Motor neuron (in vitro differentiated cells): ENCODE measurements around the gene FOXC1. TPM values are rescaled to one million over a fixed set of nuclear protein-coding genes. Genes with fewer than 3 reads are reported as not detected.

ENCODE experiments used
- ATAC-seq, 8 experiments: fragments of 200-7000 bp; cut with Tn5 transposase; replicated peaks in 6 of 8; 2 replicates each; pipeline ENCODE4 v1.8.0; 2021; ENCODE audit warnings: mild to moderate bottlenecking in 8 of 8, moderate library complexity in 8 of 8
- H3K27ac ChIP-seq, 2 donors: fragments of 250-450 bp; sonication (Bioruptor Pico); 2 replicates each; pipeline ENCODE4 v1.9.0; 2021; ENCODE audit warnings: antibody characterized with exemption in 2 of 2, mild to moderate bottlenecking in 2 of 2, moderate library complexity in 1 of 2
- H3K4me1 ChIP-seq, 2 donors: fragments of 250-450 bp; sonication (Bioruptor Pico); replicated peaks in 1 of 2; 2 replicates each; pipeline ENCODE4 v1.6.1; 2021; ENCODE audit warnings: antibody characterized with exemption in 2 of 2, mild to moderate bottlenecking in 2 of 2, moderate library complexity in 1 of 2
- H3K4me3 ChIP-seq, 5 donors: fragments of 250-450 bp; sonication (Bioruptor Pico); 2 replicates each; pipeline ENCODE4 v1.9.0; 2021; ENCODE audit warnings: antibody characterized with exemption in 5 of 5, mild to moderate bottlenecking in 5 of 5, moderate library complexity in 4 of 5
- WGBS, 10 experiments: fragments of 450-650 bp; shearing (Covaris generic); methylation state at CpG; one replicate each; pipeline ENCODE4 v1.0.0; 2022; 5-methylcytosine and 5-hydroxymethylcytosine counted together
- in situ Hi-C, 9 experiments: fragments of 400-800 bp; cut with MboI; loops; one replicate each; pipeline ENCODE4 v1.15.0; 2021; ENCODE audit warnings: low sequenced_read_pairs in 9 of 9, low pct_unique_long_range_greater_than_20kb in 2 of 9; ENCODE audit not compliant: unreplicated experiment in 9 of 9
- total RNA-seq, 8 experiments: library from RNA; unstranded; fragments of 300-600 nt; gene quantifications; 2 replicates each; pipeline versions ENCODE4 v1.2.3 to v1.2.4, GENCODE V29; 2022

Gene FOXC1
- total RNA-seq, 8 experiments from 2014 or later = 0.05 to 44.4 (median 1.0) TPM

GRCh38 chr6:1586861-1587450, 22.8 kb upstream of the FOXC1 start:
- Histone ChIP-seq H3K4me1 (no peaks in the 10 kb centered on the region), H3K27ac (no peak overlapping the region), H3K4me3 (no peak overlapping the region)
- 71 to 100% (median 87%) methylated on average over 1 to 2 of the region's 5 CpGs; no CpG with 5 or more reads in 6 of the 10 experiments for WGBS, 10 experiments
- in situ Hi-C loops = loop anchor here in 5 of 9 experiments (25.0 kb wide), 3 partner anchors 775 to 1125 kb away; no protein-coding TSS in a partner anchor
- no peak for ATAC-seq

DNA sequence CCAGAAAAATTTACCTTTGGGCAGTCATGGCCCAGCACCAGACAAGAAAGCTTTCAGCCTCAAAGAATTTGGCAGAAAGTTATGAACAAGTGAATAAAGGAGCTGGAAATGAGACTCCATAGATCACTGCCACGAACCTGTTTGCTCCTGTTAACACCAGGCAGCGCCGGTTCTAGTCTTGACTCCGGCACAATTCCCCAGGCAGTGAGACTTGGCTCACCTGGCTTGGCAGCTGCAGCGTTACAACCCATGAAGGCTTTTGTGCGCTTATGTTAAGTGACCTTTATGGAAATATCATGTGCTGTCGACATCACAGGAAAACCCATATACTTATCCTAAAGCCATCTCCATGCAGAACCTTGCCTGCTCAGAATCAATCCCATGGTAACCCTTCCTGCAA, 22.2 kb upstream of the FOXC1 start:
- in situ Hi-C loops = loop anchor here in 5 of 9 experiments (25.0 kb wide), 3 partner anchors 775 to 1125 kb away; no protein-coding TSS in a partner anchor

DNA sequence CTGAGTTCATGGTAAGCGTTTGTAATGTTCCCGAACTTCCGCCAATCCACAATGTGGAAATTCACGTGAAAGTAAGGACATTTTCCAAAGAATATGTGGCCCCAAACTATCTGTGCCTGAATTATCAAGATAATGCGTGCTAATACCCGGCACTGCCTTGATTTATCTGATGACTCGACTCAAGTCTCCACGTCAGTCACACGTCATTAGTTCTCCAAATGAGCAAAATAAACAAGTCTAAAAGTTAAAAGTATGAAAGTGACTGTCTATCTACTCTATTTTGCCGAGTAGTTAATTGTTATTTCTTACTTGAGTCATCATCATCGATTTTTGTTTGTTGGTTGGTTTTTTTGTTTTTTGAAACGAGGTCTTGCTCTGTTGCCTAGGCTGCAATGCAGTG, 21.7 kb upstream of the FOXC1 start:
- in situ Hi-C loops = loop anchor here in 5 of 9 experiments (25.0 kb wide), 3 partner anchors 774 to 1124 kb away; no protein-coding TSS in a partner anchor
- no peak for ATAC-seq
- WGBS, 10 experiments = 53 to 100% (median 80%) methylated on average over 1 to 11 of the region's 12 CpGs

More for the DNA sequence above, 22.2 kb upstream of the FOXC1 start:
- Histone ChIP-seq H3K27ac (no peak overlapping the region), H3K4me1 (no peaks in the 10 kb centered on the region), H3K4me3 (no peak overlapping the region)
- WGBS, 10 experiments = 20 to 100% (median 80%) methylated on average over 1 to 7 of the region's 7 CpGs; no CpG with 5 or more reads in 3 of the 10 experiments
- ATAC-seq = peak in 1 of 8 experiments; percentile 25

GRCh38 chr6:1589208-1589607, 20.5 kb upstream of the FOXC1 start:
- no peak for ATAC-seq
- Histone ChIP-seq H3K4me3 (no peak overlapping the region), H3K4me1 (no peaks in the 10 kb centered on the region), H3K27ac (no peak overlapping the region)
- in situ Hi-C loops = loop anchor here in 5 of 9 experiments (25.0 kb wide), 3 partner anchors 773 to 1123 kb away; no protein-coding TSS in a partner anchor
- WGBS, 10 experiments = 28 to 100% (median 93%) methylated on average over 1 to 6 of the region's 6 CpGs; no CpG with 5 or more reads in 1 of the 10 experiments

More for the DNA sequence above, 21.7 kb upstream of the FOXC1 start:
- Histone ChIP-seq H3K4me3 (no peak overlapping the region), H3K27ac (no peak overlapping the region), H3K4me1 (no peaks in the 10 kb centered on the region)

GRCh38 chr6:1590580-1590979, 19.1 kb upstream of the FOXC1 start:
- Histone ChIP-seq H3K4me3 (no peak overlapping the region), H3K4me1 (no peaks in the 10 kb centered on the region), H3K27ac (no peak overlapping the region)
- ATAC-seq = no peak
- in situ Hi-C loops = loop anchor here in 8 of 9 experiments (10.0 to 25.0 kb wide), 4 partner anchors 764 to 1122 kb away; no protein-coding TSS in a partner anchor
- 53 to 100% (median 80%) methylated on average over 2 to 9 of the region's 9 CpGs; no CpG with 5 or more reads in 1 of the 10 experiments for WGBS, 10 experiments

- 52 to 100% (median 95%) methylated on average over 1 to 5 of the region's 5 CpGs; no CpG with 5 or more reads in 2 of the 10 experiments for whole genome bisulfite sequencing, 10 experiments
- no peak overlapping the region for H3K27ac ChIP-seq
- ATAC-seq = no peak
- H3K4me3 ChIP-seq = no peak overlapping the region
- no peaks in the 10 kb centered on the region for H3K4me1 ChIP-seq
- in situ Hi-C loops = loop anchor here in 8 of 9 experiments (10.0 to 25.0 kb wide), 4 partner anchors 764 to 1121 kb away; no protein-coding TSS in a partner anchor
These were observed 18.5 kb upstream of the FOXC1 start for GRCh38 chr6:1591243-1591642.

DNA sequence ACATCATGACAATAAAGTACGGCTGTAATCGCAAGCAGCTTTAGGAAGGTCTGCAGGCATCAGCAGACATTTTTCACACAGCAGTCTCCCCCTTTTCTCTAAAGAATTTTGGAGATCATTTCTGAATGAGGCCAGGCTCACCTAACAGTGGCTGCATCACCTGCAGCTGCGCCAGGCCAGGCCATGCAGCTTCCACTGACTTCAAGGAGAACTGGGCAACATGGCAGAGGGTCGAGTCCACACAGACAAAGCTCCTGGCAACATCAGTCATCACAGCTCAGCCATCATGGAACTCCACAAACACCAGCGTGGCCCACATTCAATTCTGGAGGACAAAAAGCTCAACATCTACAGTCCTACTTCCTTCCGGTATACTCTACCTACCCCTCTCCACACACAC, 17.8 kb upstream of the FOXC1 start:
- ATAC-seq = no peak
- WGBS, 10 experiments = 53 to 100% (median 87%) methylated on average over 1 to 5 of the region's 6 CpGs; no CpG with 5 or more reads in 1 of the 10 experiments
- in situ Hi-C loops = loop anchor here in 8 of 9 experiments (10.0 to 25.0 kb wide), 4 partner anchors 763 to 1120 kb away; no protein-coding TSS in a partner anchor

DNA sequence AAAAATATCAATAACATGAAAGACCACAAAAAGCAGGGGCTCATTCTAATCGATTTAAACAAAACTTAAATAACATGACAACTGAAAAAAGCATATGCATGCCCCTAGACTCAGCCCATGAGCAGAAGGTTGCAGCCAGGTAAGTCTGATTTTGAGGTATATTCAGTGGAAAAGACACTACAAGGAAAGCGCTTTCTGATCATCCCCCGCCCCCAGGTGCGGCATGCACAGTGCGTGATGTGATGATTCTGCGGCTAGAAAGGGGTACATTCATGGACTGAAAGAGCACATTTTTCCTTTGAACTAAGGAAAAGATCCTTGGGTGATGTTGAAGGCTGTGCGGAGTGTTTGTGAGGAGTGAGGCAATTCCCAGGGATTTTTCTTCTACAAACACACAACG, 16.9 kb upstream of the FOXC1 start:
- Histone ChIP-seq H3K4me3 (no peak overlapping the region), H3K4me1 (peaks cover 0 to 2% of the 10 kb centered on the region in 2 donors), H3K27ac (no peak overlapping the region)
- no peak for ATAC-seq
- in situ Hi-C loops = loop anchor here in 8 of 9 experiments (10.0 to 25.0 kb wide), 4 partner anchors 762 to 1119 kb away; no protein-coding TSS in a partner anchor
- 27 to 100% (median 71%) methylated on average over 1 to 8 of the region's 8 CpGs; no CpG with 5 or more reads in 1 of the 10 experiments for WGBS, 10 experiments

More for the DNA sequence above, 17.8 kb upstream of the FOXC1 start:
- Histone ChIP-seq H3K27ac (no peak overlapping the region), H3K4me3 (no peak overlapping the region), H3K4me1 (peaks cover 0 to 2% of the 10 kb centered on the region in 2 donors)

GRCh38 chr6:1593286-1593957, 16.3 kb upstream of the FOXC1 start:
- Histone ChIP-seq H3K4me3 (no peak overlapping the region), H3K4me1 (peaks cover 0 to 2% of the 10 kb centered on the region in 2 donors), H3K27ac (no peak overlapping the region)
- in situ Hi-C loops = loop anchor here in 8 of 9 experiments (10.0 to 25.0 kb wide), 4 partner anchors 761 to 1119 kb away; no protein-coding TSS in a partner anchor
- WGBS, 10 experiments = 9 to 100% (median 38%) methylated on average over 2 to 10 of the region's 20 CpGs; no CpG with 5 or more reads in 2 of the 10 experiments
- no peak for ATAC-seq

DNA sequence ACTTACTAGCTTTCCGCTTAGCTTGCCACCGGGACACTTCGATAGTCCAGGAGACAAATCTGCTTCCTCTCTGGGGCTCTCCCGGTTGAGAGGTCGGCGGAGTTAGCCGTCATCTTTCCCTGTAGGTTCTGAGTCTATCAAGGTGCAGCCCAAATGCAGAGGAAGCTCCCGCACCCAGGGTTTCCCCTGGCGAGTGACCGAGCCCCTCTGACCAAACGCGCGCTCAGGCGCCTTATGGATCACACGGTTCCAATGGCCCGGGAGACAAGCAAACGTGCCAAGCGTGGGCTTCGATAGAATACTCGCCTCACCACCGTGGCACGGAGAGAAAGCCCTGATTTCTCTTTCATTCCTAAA, 15.8 kb upstream of the FOXC1 start:
- in situ Hi-C loops = loop anchor here in 8 of 9 experiments (10.0 to 25.0 kb wide), 4 partner anchors 761 to 1118 kb away; no protein-coding TSS in a partner anchor
- ATAC-seq = no peak
- peaks cover 0 to 2% of the 10 kb centered on the region in 2 donors for H3K4me1 ChIP-seq

GRCh38 chr6:1594445-1595200, 15.1 kb upstream of the FOXC1 start:
- Histone ChIP-seq H3K4me1 (peaks cover 0 to 2% of the 10 kb centered on the region in 2 donors), H3K27ac (no peak overlapping the region), H3K4me3 (no peak overlapping the region)
- ATAC-seq = no peak
- in situ Hi-C loops = loop anchor here in 8 of 9 experiments (10.0 to 25.0 kb wide), 4 partner anchors 760 to 1118 kb away; no protein-coding TSS in a partner anchor
- WGBS, 10 experiments = 0 to 74% (median 2%) methylated on average over 3 to 7 of the region's 33 CpGs; no CpG with 5 or more reads in 7 of the 10 experiments

More for the DNA sequence above, 15.8 kb upstream of the FOXC1 start:
- Histone ChIP-seq H3K4me3 (no peak overlapping the region), H3K27ac (no peak overlapping the region)
- WGBS, 10 experiments = 2 to 100% (median 43%) methylated on average over 2 to 14 of the region's 22 CpGs; no CpG with 5 or more reads in 4 of the 10 experiments
